GM15510 (cell line): Measurements from ENCODE around the gene USP14.

Source experiments
- POLR2A ChIP-seq: IDR thresholded peaks from 3 replicates; pipeline ENCODE4 v1.6.1; 2011; ENCODE audit warnings: borderline replicate concordance; ENCODE audit not compliant: insufficient read length; ENCODE audit errors: extremely low read depth

Gene USP14

GRCh38 chr18:158128-159036 lies at the start of gene USP14:
TSS of gene USP14 (plus strand) at chr18:158557. CDS start at chr18:158699, 142 bp downstream.
- TF ChIP-seq POLR2A: peak; percentile 63

DNA sequence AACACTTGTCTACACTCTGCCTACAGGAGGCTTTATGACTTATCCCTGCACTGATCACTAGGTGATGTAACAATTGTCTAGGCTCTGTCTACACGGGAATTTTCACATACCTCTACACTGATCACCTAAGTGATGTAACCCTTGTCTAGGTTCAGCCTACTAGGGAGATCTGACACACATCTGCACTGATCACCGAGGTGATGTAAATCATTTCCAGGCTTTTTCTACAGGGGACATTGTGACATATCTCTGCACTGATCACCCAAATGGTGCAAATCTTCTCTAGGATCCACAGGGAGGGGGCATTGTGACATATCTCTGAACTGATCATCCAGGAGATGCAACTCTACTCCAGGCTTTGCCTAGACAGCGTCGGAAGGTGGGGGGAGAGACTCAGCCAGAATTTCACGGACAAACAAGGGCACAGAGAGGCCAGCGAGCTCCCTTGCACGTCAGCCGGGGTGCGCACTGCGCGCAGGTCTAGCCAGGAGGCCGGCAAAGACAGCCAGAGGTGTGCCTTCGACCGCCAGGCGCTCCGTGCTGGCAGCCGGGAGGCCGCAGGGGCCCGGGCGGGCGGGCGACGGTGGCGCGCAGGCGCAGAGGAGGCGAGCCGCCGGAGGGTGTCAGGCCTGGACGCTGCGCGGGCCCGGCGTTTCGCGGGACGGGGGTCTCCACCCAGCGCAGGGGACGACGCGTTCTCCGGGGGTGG lies 46.9 kb upstream of the USP14 start:
- peak; percentile 48 for TF ChIP-seq POLR2A

- TF ChIP-seq POLR2A: no peak
Observed at GRCh38 chr18:135045-135444, 23.3 kb upstream of the USP14 start.

- TF ChIP-seq POLR2A: no peak
Observed at GRCh38 chr18:136433-136832, 21.9 kb upstream of the USP14 start.

GRCh38 chr18:137327-137726 lies 21.0 kb upstream of the USP14 start:
- TF ChIP-seq POLR2A: no peak

GRCh38 chr18:140670-141266 lies 17.6 kb upstream of the USP14 start:
- no peak for TF ChIP-seq POLR2A

DNA sequence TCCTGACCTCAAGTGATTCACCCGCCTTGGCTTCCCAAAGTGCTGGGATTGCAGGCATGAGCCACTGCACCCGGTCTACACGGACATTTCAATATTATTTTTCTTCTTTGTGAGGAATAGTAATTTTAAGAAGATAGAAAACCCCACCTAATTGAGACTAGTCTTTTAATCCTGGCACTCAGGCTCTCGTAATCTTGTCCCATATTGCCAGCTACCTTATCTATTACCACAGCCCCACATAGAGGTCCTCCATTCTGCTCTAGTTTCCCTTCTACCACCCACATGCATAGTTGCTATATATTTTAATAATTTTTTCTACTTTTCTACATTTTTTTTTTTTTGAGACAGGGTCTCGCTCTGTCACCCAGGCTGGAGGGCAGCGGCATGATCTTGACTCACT lies 9.5 kb upstream of the USP14 start:
- TF ChIP-seq POLR2A: no peak

GRCh38 chr18:154151-154550 lies 4.2 kb upstream of the USP14 start:
- TF ChIP-seq POLR2A: no peak

- no peak for TF ChIP-seq POLR2A
Observed at GRCh38 chr18:155688-156087, 2.7 kb upstream of the USP14 start.

GRCh38 chr18:156514-157230 lies 1.7 kb upstream of the USP14 start:
- TF ChIP-seq POLR2A: no peak

DNA sequence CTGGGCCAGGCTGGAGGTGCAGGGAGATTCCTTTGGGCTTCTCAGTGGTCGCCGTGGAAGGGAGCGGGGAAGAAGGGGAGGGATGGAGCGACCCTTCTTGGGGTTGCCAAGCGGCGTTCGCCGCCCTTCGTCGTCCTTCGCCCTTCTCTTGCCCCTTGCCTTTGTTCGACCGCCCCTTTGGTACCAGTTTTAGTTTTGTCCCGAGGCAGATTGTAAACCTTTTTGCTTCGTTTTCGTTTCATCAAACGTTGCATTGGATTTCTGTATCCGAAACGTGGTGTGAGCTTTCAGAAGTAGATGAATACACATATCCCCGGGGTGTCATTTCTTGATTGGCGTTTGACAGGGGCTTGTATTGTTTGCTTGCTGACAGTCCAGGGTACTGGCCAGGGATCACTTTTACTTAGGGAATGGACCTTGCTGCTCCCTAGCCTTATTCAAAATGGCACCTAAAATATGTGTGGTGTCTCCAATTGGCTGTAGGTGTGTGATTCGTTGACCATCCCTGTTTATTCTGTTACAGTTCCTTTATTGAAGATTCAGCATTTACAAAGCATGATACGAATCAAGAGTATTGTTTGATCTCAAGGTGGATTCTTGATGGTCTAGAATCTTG lies 788 bp downstream of the USP14 start:
- TF ChIP-seq POLR2A: no peak

DNA sequence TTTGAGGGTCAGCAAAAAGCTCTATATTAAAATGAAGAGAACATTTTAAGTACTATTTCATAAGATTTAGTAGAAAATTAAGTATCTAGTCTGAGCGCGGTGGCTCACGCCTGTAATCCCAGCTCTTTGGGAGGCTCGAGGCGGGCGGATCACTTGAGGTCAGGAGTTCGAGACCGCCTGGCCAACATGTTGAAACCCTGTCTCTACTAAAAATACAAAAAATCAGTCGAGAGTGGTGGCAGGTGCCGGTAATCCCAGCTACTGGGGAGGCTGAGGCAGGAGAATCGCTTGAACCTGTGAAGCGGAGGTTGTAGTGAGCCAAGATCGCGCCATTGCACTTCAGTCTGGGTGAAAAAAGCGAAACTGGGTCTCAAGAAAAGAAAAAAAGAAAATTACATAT lies 1.6 kb downstream of the USP14 start:
- no peak for TF ChIP-seq POLR2A

GRCh38 chr18:160831-161570 lies 2.6 kb downstream of the USP14 start:
- TF ChIP-seq POLR2A: no peak

GRCh38 chr18:172361-172760 lies 14.0 kb downstream of the USP14 start:
- no peak for TF ChIP-seq POLR2A
